HG03442 (cell line): Measurements from ENCODE around the gene CMPK2.
"Not testable (repeated sequence)": the region's sequence is repeated elsewhere in the genome, so short reads cannot be mapped to it uniquely, and the experiment has no call there.

Experiments used
- ATAC-seq: cut with Tn5 transposase; IDR thresholded peaks from one replicate; pipeline ENCODE4 v1.9.1; 2021; ENCODE audit warnings: mild to moderate bottlenecking, moderate library complexity; ENCODE audit not compliant: unreplicated experiment

CMPK2 gene

GRCh38 chr2:6865346-6866274 is at the start of gene CMPK2:
Gene CMPK2, minus strand, starts transcription at chr2:6865907. Its CDS starts 211 bp downstream, at chr2:6865696.
- peak; percentile 70 for ATAC-seq

GRCh38 chr2:6915399-6915798 is 49.7 kb upstream of the CMPK2 start:
- ATAC-seq: no peak

- no peak for ATAC-seq
These were observed 49.1 kb upstream of the CMPK2 start for GRCh38 chr2:6914828-6915227.

GRCh38 chr2:6913415-6914157 is 47.9 kb upstream of the CMPK2 start:
- no peak for ATAC-seq

GRCh38 chr2:6911721-6912120 is 46.0 kb upstream of the CMPK2 start:
- no peak for ATAC-seq

- peak; percentile 97 for ATAC-seq
These were observed 44.0 kb upstream of the CMPK2 start for GRCh38 chr2:6909431-6910385.

GRCh38 chr2:6908291-6908690 is 42.6 kb upstream of the CMPK2 start:
- no peak for ATAC-seq

- ATAC-seq: no peak
These were observed 40.5 kb upstream of the CMPK2 start for GRCh38 chr2:6906165-6906741.

- ATAC-seq: no peak
These were observed 40.0 kb upstream of the CMPK2 start for GRCh38 chr2:6905668-6906067.

- not testable (repeated sequence) for ATAC-seq
These were observed 36.9 kb upstream of the CMPK2 start for GRCh38 chr2:6902581-6902980.

- ATAC-seq: peak; percentile 53
These were observed 31.4 kb upstream of the CMPK2 start for GRCh38 chr2:6896930-6897759.

- no peak for ATAC-seq
These were observed 28.3 kb upstream of the CMPK2 start for GRCh38 chr2:6893876-6894482.

GRCh38 chr2:6888724-6889123 is 23.0 kb upstream of the CMPK2 start:
- ATAC-seq: no peak

- no peak for ATAC-seq
These were observed 22.1 kb upstream of the CMPK2 start for GRCh38 chr2:6887751-6888192.

- ATAC-seq: no peak
These were observed 20.3 kb upstream of the CMPK2 start for GRCh38 chr2:6885968-6886367.

GRCh38 chr2:6885551-6885950 is 19.8 kb upstream of the CMPK2 start:
- no peak for ATAC-seq

- no peak for ATAC-seq
These were observed 17.9 kb upstream of the CMPK2 start for GRCh38 chr2:6883448-6884122.

GRCh38 chr2:6881516-6881915 is 15.8 kb upstream of the CMPK2 start:
- ATAC-seq: no peak

GRCh38 chr2:6881046-6881445 is 15.3 kb upstream of the CMPK2 start:
- no peak for ATAC-seq
